Stimulated activated CD4-positive, alpha-beta T cell treated with anti-CD3 and anti-CD28 coated beads, Interleukin-4, amount 100 ng/mL, for 4 hours (primary cell): Measurements from ENCODE around the gene ZC3H18.
A peak's percentile ranks its signal among the peaks of the same experiment; 100 is the strongest.
"Not testable (repeated sequence)": the region's sequence is repeated elsewhere in the genome, so short reads cannot be mapped to it uniquely, and the experiment has no call there.

Experiments used
- DNase-seq, 2 experiments: peaks; one replicate each; pipeline ENCODE4 v3.0.0-alpha.2; 2020

Gene ZC3H18

DNA sequence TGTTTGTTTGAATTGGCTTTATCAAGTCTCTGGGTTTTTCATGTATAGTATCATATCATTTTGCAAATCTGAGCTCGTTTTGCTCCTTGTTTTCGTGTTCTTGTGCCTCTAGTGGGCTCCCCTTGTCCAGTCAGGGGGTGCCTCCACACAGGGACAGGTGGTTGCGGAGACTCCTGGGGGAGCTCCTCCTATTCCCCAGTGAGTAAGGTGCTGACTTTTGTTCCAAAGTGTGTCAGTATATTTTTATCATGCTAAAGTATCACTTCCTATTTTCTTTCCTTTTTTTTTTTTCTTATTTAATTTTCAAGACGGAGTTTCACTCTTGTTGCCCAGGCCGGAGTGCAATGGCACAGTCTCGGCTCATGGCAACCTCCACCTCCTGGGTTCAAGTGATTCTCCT lies 37.9 kb downstream of the ZC3H18 start:
- DNase-seq = no peak

- not testable (repeated sequence) for DNase-seq
Observed at GRCh38 chr16:88609426-88609825, 39.2 kb downstream of the ZC3H18 start.

GRCh38 chr16:88610080-88610479 lies 39.9 kb downstream of the ZC3H18 start:
- no peak for DNase-seq

GRCh38 chr16:88610909-88611812 lies 41.0 kb downstream of the ZC3H18 start:
- DNase-seq = no peak

DNA sequence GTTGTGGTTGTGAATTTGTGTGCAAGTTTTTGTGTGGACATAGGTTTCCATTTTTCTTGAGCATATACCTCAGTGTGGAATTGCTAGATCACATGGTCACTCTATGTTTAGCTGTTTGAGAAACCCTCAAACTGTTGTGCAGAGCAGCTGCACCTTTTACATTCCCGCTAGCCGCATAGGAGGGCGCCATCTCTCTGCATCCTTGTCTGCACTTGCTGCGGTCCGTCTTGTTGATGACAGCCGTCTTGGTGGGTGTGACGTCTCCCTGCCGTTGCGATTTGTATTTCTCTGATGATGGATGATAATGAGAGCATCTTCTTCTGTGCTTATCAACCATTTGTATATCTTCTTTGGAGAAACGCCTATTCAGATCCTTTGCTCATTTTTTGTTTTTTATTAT lies 43.1 kb downstream of the ZC3H18 start:
- no peak for DNase-seq

DNA sequence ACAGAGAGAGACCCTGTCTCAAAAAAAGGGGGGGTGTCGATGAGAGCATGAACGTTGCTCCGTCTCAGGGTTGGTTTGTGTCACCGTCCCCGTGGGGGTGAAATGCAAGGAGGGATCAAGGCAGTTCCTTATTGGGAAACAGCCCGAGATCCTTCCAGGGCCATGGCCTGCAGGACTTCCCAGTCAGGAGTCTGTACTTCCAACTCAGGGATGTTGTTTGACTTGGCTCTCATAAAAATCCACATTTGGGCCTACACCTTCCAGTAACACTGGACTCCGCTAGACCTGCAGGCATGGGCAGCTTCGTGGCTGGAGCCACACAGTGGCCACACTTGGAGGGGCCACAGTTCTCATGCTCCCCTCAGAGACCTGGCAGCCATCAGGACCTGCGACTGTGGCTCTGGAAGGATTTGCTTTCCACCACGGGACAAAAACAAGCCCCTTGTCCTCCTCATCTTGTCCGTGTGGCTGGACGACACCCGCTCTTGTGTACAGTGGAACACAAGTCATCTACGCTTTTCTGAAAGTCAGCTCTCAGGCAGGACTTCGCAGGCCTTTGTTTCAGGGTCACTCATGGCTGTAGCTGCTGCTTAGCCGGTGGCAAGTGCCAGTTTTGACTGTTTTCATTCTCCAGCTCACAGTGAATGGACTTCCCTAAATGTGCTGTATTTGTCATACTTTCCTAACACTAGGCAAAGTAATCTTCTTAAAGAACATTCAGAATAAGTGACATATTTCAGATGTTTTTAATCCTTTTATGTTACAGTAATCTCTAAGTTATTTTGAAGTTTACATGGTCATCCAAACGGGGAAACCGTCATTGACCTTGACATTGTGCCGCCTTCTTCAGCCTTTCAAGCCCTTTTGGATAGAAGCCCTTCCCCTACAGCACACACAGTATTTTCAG lies 44.0 kb downstream of the ZC3H18 start:
- no peak for DNase-seq

DNA sequence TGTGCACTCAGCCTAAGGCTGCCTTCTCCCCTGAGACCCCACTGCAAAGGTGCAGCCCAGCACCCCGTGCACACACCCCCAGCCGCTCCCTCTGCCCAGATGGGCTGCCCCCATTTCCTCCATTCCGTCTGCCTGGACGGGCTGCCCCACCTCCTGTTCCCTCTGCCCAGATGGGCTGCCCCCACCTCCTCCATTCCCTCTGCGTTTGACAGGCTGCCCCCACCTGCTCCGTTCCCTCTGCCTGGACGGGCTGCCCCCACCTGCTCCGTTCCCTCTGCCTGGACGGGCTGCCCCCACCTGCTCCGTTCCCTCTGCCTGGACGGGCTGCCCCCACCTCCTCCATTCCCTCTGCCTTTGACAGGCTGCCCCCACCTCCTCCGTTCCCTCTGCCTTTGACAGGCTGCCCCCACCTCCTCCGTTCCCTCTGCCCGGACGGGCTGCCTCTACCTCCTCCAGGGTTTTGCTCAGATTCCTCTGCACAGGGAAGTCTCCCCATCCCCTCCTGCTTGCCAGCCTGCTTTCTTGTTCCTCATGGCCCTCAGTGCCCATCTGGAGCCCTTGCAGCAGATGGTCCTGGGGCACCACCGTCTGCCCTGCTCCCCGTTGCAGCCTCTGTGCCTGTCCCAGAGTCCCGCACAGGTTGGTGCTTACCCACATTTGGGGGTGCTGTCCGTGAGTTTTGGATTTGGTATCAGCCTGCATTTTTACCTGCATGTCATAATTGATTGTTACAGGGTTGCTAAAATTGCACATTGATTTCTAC lies 44.8 kb downstream of the ZC3H18 start:
- no peak for DNase-seq

DNA sequence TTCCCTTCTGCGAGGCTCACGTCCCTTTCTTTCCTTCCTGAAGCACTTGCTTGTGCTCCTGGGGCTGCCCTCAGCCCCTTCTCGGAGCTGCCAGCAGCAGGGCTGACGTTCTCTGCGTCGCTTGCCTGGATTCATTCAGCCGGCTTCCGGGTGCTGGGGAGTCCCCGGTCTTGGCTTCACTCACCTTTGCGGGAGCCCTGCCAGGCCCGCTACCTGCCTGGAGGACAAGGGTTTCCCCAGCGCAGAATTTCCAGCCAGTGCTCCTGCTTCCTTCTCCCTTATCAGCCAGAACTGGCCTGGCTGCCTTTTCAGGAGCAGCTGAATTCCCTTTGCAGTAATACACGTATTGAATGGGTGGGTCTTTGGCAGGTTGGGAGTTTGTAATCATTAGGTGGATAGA lies 46.1 kb downstream of the ZC3H18 start:
- DNase-seq = no peak

DNA sequence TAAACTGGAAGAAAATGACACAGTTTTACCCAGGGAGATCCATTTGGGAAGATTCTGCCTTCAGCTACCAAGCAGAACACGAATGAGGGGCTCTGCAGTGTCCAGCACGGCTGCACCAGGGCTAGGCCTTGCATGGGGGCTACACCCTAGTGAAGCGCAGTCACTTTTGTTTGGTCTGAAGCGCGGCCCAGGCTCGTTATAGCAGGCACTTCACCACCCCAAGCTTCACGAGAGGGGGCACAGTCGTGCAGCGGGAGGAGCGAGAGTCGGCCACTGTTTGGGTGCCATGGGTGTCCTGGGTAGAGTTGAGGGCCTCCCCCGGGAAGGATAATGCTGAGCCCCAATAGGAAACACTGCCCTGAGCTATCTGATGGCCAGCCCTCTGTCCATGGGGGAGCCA lies 46.5 kb downstream of the ZC3H18 start:
- no peak for DNase-seq

DNA sequence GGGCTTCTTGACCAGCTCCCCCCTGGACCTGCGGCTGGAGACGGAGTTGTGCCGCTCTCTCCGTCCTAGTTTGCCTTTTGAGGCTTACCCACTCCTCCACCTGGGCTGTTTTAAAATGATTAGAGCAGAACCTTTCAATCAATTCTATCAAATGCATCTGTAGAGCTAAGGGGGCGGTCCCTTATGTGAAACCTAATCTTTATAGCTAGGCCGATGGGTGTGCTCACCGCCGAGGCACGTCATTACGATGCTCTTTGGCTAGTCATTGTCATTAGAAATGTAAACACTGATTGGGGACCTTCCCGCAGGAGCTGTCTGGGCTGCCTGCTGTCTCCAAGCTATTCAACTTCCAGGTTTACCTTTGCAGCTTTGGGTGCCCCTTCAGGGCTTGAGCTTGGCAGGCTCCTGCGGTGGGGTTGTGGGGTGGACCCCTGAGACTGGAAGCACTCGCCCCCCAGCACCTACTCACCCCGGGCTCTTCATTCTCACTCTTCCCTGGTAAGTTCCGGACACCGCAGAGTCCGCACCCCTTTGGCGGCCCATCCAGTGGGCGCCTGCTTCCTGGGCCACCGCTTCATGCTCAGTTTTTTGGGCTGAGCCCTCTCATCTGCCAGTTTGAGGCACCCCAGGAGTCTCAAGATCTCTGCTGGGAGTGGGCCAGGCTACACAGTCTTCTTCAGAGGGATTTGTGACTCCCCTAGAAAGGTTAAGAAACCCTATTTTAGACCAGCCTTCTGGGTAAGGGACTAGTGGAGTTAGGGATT lies 47.2 kb downstream of the ZC3H18 start:
- DNase-seq = no peak

DNA sequence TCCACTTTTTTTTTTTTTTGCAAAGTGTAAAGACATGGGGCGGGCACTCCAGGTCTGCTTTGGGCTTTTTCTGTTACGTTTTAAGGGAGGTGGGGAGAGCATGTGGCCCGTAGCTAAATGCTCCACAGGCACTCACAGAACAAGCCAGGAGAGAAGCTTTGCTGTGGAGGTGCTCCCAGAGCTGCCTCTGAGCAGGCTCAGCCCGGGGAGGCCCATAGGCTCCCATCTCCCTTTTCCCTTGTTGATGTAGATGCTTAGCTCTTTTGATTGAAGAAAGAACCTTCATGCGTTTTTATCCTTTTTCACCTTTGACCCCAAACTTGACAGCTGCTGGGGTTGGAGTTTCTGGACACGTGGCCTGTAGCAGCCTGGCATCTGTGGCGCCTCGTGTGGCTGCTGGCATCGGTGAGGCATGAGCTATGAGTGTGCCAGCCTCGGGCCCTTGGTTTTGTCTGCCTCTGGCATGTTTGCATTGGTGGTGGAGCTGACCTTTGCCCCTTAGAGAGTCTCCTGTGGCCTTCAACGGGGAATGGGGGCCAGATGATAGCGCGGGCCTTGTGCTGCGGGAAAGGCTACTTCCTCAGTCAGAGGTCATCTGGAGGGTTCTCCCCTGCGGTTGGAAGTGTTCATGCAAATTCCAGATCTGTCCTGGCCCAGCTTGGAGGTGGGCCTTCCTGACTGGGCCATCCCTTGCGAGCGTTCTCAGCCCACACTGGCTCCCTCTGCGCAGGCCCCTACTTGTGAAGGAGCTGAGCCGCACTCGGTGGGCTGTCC lies 48.2 kb downstream of the ZC3H18 start:
- DNase-seq = no peak

DNA sequence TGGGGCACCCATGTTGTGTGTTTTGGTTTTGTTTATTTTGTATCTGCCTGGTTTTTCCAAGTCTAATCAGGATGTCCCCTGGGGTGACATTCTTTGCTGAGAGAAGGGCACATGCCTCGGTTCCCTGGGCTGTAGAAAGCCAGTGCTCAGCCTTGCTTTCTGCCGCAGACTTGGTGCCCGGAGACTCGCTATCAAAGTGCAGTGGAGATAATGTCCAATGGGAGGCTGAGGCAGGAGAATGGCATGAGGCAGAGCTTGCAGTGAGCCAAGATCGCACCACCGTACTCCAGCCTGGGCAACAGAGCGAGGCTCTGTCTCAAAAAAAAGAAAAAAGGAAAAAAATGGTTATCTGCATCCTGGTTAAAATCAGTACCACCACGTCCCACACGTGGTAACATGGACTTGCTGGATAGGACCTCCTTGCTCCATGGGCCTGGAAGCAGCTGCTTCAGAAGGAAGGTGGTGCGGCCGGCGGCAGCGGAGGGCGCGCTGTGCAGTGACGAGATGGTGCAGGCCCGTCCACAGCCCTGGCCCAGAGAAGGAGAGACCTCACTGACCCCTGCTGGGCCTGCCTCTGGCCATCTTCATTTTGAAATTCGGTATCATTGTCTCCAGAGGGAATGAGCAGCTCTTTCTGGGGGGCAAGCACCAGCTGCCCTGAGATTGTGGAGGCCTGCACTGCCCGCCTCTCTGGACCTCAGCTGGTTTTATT lies 48.9 kb downstream of the ZC3H18 start:
- DNase-seq = no peak

GRCh38 chr16:88619859-88620815 lies 49.9 kb downstream of the ZC3H18 start:
- peak in 1 of 2 experiments; percentile 44 for DNase-seq

GRCh38 chr16:88622125-88622524 lies 51.9 kb downstream of the ZC3H18 start:
- DNase-seq = no peak

- no peak for DNase-seq
Observed at GRCh38 chr16:88622866-88623265, 52.7 kb downstream of the ZC3H18 start.

- DNase-seq = no peak
Observed at GRCh38 chr16:88623858-88624257, 53.7 kb downstream of the ZC3H18 start.

DNA sequence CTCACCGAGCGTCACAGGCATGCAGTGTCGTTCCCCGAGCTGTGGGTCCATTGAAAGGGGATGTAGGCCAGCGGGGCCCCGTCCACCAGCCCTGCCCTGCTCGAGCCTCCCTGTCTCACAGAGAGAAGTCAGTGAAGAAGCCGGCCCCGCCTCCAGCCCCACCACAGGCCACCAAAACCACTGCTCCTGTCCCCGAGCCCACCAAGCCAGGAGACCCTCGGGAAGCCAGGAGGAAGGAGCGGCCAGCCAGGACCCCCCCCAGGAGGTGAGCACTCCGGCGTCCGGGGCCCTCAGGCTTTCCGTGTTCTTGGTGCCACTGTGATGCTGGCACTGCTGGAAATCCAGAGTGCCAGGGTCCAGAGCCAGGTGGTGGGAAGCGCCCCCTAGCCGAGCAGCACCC lies 54.3 kb downstream of the ZC3H18 start:
- DNase-seq = no peak

DNA sequence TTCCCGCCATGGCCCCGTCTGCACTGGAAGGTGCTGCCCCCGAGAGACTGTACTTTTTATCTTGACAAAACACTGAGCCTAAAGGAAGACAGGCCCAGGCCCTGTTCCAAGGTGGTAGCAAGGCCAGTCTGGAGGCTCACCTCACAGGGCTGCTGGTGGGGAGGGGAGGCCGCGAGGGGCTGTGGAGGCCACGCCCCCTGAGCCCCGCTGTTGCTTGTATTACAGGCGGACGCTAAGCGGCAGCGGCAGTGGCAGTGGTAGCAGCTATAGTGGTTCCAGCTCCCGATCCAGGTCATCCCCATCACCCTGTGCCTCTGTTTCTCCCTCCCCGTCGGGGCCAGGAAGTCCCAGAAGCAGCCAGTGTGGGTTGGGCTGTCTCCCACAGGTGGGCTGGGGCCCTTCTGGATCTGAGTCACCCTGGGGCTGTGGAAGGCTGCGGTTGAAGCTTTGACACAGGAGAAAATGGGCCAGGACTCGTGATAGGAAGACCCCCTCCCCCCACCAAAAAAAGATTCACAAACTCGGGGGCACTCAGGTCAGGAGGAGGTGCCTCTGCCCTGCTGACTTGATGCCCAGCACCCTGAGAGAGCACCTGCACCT lies 54.9 kb downstream of the ZC3H18 start:
- no peak for DNase-seq

GRCh38 chr16:88626646-88627045 lies 56.4 kb downstream of the ZC3H18 start:
- no peak for DNase-seq
